HL-60 (cell line): ENCODE data around the gene TSPO2.

Experiments used
- POLR2AphosphoS5 ChIP-seq: IDR thresholded peaks from 2 replicates; pipeline ENCODE4 v1.6.1; 2012; ENCODE audit warnings: low read depth
- SPI1 ChIP-seq: IDR thresholded peaks from 2 replicates; pipeline ENCODE4 v1.6.1; 2012; ENCODE audit warnings: low read depth, mild to moderate bottlenecking, borderline replicate concordance
- TF ChIP-seq, protein P1 (sequence below): IDR thresholded peaks from one replicate; pipeline ENCODE4 v1.5.1; 2011; ENCODE audit warnings: low read length, control low read depth, inconsistent platforms; ENCODE audit not compliant: insufficient read depth

DNA sequence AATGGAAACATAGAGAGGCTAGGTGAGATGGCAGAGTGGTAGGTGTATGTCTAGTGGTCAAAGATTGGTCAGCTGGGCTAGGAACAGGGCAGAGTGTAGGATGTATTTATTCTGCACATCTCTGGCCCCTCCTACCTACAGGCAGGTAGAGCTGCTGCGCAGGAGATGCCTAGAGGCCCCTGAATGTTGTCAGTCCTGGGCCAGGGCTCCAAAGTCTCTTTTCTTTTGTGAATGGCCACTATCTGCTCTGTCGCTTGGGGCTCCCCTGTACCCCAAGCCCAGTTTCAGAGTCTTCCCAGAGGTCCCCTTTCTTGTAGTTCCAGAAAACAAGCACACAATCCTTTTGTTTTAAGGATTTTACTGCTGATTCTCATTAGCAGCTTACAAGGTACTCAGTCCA lies 5.0 kb downstream of the TSPO2 start:
- TF ChIP-seq, protein P1, sequence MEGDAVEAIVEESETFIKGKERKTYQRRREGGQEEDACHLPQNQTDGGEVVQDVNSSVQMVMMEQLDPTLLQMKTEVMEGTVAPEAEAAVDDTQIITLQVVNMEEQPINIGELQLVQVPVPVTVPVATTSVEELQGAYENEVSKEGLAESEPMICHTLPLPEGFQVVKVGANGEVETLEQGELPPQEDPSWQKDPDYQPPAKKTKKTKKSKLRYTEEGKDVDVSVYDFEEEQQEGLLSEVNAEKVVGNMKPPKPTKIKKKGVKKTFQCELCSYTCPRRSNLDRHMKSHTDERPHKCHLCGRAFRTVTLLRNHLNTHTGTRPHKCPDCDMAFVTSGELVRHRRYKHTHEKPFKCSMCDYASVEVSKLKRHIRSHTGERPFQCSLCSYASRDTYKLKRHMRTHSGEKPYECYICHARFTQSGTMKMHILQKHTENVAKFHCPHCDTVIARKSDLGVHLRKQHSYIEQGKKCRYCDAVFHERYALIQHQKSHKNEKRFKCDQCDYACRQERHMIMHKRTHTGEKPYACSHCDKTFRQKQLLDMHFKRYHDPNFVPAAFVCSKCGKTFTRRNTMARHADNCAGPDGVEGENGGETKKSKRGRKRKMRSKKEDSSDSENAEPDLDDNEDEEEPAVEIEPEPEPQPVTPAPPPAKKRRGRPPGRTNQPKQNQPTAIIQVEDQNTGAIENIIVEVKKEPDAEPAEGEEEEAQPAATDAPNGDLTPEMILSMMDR, result no peak
- no peak for TF ChIP-seq POLR2AphosphoS5
- no peak for TF ChIP-seq SPI1
